IMR-90 (cell line): ENCODE results near the gene FUCA2.

Source experiments
- CEBPB ChIP-seq: IDR thresholded peaks from 2 replicates; pipeline ENCODE4 v1.6.1; 2012; ENCODE audit warnings: low read depth, low read length, improper control_type of control experiment
- FOS ChIP-seq: fragments of 150-350 bp; IDR thresholded peaks from 2 replicates; pipeline ENCODE4 v1.6.1; 2016; ENCODE audit warnings: low read depth, low read length
- MAZ ChIP-seq: IDR thresholded peaks from 2 replicates; pipeline ENCODE4 v1.6.1; 2012; ENCODE audit warnings: low read depth, mild to moderate bottlenecking, low read length, improper control_type of control experiment, moderate library complexity, borderline replicate concordance
- NFE2L2 ChIP-seq: fragments of 150-350 bp; IDR thresholded peaks from 2 replicates; pipeline ENCODE4 v1.6.1; 2016; ENCODE audit warnings: low read depth, mild to moderate bottlenecking, low read length
- POLR2A ChIP-seq: IDR thresholded peaks from 2 replicates; pipeline ENCODE4 v1.6.1; 2012; ENCODE audit warnings: mild to moderate bottlenecking, low read depth, low read length
- RAD21 ChIP-seq: IDR thresholded peaks from 2 replicates; pipeline ENCODE4 v1.6.1; 2012; ENCODE audit warnings: low read length, improper control_type of control experiment
- RCOR1 ChIP-seq: IDR thresholded peaks from 2 replicates; pipeline ENCODE4 v1.6.1; 2012; ENCODE audit warnings: mild to moderate bottlenecking, low read length, improper control_type of control experiment; ENCODE audit not compliant: insufficient replicate concordance
- SMC3 ChIP-seq: fragments of 150-350 bp; IDR thresholded peaks from 2 replicates; pipeline ENCODE4 v1.6.1; 2016; ENCODE audit warnings: low read depth, mild to moderate bottlenecking, antibody characterized with exemption, low read length, moderate library complexity
- TF ChIP-seq, protein P1 (sequence below): conservative IDR thresholded peaks from 2 replicates; pipeline ENCODE4 v1.5.1; 2012; ENCODE audit warnings: mild to moderate bottlenecking, low read depth, low read length, improper control_type of control experiment
- TF ChIP-seq, protein P2 (sequence below): fragments of 150-350 bp; IDR thresholded peaks from 2 replicates; pipeline ENCODE4 v1.6.1; 2016; ENCODE audit warnings: low read depth, mild to moderate bottlenecking, low read length, moderate library complexity, borderline replicate concordance

DNA sequence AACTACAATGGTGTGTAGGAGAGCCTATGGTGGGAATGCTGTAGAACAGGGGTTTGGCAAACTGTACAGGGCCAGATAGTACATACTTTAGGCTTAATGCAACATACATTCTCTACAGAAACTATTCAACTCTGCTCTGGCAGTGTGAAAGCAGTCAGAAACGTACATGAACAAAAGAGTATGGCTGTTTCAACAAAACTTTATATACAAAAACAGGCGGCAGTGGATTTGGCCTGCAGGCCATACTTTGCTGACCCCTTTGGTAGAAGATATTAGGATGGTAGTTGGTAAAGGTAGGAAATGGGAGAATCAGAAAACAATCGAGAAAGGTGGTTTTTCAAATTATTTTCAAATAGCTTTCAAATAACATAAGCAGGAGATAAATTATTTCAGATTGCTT is 24.8 kb downstream of the FUCA2 start:
- no peak for TF ChIP-seq POLR2A
- TF ChIP-seq, protein P1, sequence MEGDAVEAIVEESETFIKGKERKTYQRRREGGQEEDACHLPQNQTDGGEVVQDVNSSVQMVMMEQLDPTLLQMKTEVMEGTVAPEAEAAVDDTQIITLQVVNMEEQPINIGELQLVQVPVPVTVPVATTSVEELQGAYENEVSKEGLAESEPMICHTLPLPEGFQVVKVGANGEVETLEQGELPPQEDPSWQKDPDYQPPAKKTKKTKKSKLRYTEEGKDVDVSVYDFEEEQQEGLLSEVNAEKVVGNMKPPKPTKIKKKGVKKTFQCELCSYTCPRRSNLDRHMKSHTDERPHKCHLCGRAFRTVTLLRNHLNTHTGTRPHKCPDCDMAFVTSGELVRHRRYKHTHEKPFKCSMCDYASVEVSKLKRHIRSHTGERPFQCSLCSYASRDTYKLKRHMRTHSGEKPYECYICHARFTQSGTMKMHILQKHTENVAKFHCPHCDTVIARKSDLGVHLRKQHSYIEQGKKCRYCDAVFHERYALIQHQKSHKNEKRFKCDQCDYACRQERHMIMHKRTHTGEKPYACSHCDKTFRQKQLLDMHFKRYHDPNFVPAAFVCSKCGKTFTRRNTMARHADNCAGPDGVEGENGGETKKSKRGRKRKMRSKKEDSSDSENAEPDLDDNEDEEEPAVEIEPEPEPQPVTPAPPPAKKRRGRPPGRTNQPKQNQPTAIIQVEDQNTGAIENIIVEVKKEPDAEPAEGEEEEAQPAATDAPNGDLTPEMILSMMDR = no peak
- TF ChIP-seq SMC3 = no peak
- TF ChIP-seq RAD21 = no peak
- TF ChIP-seq NFE2L2 = no peak
- no peak for TF ChIP-seq CEBPB
- no peak for TF ChIP-seq FOS
- TF ChIP-seq RCOR1 = no peak
- TF ChIP-seq, protein P2, sequence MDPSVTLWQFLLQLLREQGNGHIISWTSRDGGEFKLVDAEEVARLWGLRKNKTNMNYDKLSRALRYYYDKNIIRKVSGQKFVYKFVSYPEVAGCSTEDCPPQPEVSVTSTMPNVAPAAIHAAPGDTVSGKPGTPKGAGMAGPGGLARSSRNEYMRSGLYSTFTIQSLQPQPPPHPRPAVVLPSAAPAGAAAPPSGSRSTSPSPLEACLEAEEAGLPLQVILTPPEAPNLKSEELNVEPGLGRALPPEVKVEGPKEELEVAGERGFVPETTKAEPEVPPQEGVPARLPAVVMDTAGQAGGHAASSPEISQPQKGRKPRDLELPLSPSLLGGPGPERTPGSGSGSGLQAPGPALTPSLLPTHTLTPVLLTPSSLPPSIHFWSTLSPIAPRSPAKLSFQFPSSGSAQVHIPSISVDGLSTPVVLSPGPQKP = no peak
- no peak for TF ChIP-seq MAZ
